Measurements from ENCODE around the gene EIF4G2. TPM values are rescaled to one million over a fixed set of nuclear protein-coding genes. Genes with fewer than 3 reads are reported as not detected.

The EIF4G2 gene
- polyA plus RNA-seq, 1 donor from 2014 or later, result 530 TPM

DNA sequence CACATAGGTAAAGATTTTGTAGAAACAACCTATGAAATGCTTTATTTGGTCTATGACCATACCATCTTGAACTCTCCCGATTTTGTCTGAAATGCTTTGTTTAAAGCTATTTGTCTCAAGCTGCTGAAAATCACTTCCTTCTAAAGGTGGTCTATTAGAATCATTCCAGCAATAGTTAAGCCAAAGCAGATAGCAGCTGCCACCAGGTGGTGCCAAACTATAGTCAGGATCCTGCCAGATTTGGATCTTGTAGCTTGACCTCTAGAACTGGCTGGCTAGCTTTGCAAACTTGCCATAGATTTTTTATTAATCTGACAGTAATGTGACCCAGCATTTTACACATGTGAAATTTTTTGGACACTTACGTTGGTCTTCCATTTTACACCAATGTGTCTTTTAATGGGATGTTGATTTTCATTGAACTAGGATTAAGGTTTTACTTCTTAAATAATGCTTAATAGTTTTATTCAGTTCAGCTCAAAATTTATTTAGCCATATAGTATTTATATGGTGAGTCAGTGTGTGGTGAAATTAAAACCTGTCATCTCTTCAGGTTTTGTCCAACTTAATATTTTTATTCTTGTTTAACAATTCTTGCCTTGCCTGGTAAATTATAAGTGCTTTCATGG lies 38.0 kb downstream of the EIF4G2 start:
- H3K36me3 Mint-ChIP-seq, result peaks cover 15% of the 10 kb centered on the region
- H3K27ac Mint-ChIP-seq, result no peak overlapping the region

DNA sequence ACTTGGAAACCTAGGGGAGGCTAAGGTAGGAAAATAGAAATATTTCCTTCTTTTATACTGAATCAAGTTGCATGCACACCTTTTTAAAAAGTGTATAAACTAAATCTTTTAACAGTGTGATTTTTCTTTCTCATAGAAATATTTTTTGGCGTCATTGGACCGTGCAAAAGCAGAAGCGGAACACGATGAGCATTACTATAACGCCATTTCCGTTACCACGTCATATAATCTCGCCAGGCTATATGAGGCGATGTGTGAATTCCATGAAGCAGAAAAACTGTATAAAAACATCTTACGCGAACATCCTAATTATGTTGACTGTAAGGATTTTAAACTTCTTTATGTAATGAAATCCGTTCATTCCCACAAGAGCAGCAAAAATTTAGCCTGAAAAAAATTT lies 44.3 kb downstream of the EIF4G2 start:
- peak overlapping the region in 2 of 3 donors; percentile 35 to 38 for H3K27ac Mint-ChIP-seq
- peaks cover 16% of the 10 kb centered on the region for H3K36me3 Mint-ChIP-seq
- H3K27me3 Mint-ChIP-seq, result no peaks in the 10 kb centered on the region
- no peaks in the 10 kb centered on the region for H3K9me3 Mint-ChIP-seq
- H3K4me1 Mint-ChIP-seq, result peaks cover 12 to 22% (median 18%) of the 10 kb centered on the region in 3 donors
- H3K4me3 Mint-ChIP-seq, result no peak overlapping the region

More for the DNA sequence above, 38.0 kb downstream of the EIF4G2 start:
- Mint-ChIP-seq H3K9me3 (no peaks in the 10 kb centered on the region), H3K4me3 (no peak overlapping the region), H3K4me1 (no peaks in the 10 kb centered on the region), H3K27me3 (no peaks in the 10 kb centered on the region)

DNA sequence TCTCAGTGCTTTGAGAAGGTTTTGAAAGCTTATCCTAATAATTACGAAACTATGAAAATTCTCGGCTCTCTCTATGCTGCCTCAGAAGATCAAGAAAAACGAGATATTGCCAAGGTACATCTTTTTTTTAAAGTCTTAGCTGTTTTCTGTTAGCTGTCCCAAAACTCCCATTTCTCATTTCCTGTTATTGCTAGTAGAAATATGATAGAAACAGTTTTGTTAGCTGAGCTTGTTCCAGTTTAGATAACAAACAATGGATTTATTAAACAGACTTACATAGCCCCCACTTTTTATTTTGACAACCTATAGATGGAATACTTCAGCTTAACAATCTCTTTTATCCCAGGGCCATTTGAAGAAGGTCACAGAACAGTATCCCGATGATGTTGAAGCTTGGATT lies 45.0 kb downstream of the EIF4G2 start:
- no peaks in the 10 kb centered on the region for H3K9me3 Mint-ChIP-seq
- H3K27me3 Mint-ChIP-seq, result no peaks in the 10 kb centered on the region
- peak overlapping the region in 1 of 3 donors; percentile 32 for H3K27ac Mint-ChIP-seq
- peaks cover 14% of the 10 kb centered on the region for H3K36me3 Mint-ChIP-seq
- H3K4me1 Mint-ChIP-seq, result peaks cover 12 to 22% (median 18%) of the 10 kb centered on the region in 3 donors
- peak overlapping the region in 1 of 4 donors; percentile 32 for H3K4me3 Mint-ChIP-seq

DNA sequence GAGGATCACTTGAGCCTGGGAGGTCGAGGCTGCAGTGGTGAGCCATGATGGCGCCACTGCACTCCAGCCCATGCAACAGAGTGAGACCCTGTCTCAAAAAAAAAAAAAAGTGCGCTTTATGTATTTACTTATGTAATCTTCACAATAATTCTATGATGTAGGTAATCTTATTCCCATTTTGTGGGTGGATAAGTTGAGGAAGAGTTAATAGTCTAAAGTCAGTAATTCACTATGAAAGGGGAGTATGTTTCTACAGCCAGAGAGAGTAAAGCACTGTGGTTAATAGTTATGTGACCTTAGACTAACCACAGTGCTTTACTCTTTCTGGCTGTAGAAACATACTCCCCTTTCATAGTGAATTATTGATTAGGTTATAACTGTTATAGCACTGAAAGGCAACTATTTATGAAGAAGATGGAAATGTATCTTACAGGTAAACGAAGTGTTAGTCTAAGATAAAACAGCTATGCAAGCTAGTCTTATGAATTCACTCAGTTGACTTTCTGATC lies 45.8 kb downstream of the EIF4G2 start:
- Mint-ChIP-seq H3K27me3 (no peaks in the 10 kb centered on the region), H3K9me3 (no peaks in the 10 kb centered on the region), H3K4me1 (peaks cover 12 to 22% (median 18%) of the 10 kb centered on the region in 3 donors), H3K27ac (peak overlapping the region in 1 of 3 donors; percentile 4), H3K36me3 (peaks cover 14% of the 10 kb centered on the region), H3K4me3 (no peak overlapping the region)

DNA sequence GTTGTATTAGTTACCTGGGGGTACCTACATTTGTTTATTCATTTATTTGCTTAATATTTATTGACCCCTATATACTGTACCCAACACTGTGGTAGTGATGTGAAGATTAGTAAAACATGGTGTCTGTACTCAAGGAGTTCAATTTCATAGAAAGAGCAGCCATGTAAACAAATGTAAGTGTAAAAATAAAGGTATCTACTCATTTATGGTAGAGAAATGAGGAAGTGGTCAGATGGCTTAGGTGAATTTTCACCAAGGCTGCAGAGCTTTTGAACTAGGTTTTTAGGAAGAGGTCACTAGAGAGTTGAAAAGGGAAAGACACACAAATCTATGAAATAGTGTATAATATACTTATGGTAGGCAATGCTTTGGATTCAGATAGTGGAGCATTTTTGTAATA lies 46.5 kb downstream of the EIF4G2 start:
- H3K27ac Mint-ChIP-seq, result peak overlapping the region in 1 of 3 donors; percentile 43
- H3K9me3 Mint-ChIP-seq, result no peaks in the 10 kb centered on the region
- peaks cover 12 to 22% (median 18%) of the 10 kb centered on the region in 3 donors for H3K4me1 Mint-ChIP-seq
- H3K4me3 Mint-ChIP-seq, result peak overlapping the region in 1 of 4 donors; percentile 73
- no peaks in the 10 kb centered on the region for H3K27me3 Mint-ChIP-seq
- peaks cover 12% of the 10 kb centered on the region for H3K36me3 Mint-ChIP-seq

DNA sequence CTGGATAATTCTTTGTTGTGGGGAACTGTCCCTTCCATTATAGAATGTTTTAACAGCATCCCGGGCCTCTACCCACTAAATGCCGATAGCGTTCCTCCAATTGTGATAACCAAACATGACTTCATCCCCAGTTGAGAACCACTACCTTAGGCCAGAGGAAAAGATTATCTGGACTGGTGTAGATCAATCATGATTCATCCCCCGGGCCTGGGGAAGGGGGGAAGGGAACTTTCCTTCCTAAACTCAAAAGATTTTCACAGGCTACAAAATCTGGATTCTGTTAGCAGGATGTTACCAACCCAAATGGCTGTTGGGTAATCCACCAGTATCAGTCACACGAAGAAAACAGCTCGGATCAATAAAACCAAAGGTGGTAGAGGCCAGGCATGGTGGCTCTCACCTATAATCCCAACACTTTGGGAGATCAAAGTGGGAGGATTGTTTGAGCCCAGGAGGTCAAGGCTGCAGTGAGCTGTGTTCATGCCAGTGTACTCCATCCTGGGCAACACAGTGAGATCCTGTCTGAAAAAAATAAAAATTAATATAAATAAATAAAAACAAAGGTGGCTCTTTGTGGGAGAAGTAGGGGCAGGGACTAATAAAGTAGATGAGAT lies 47.5 kb downstream of the EIF4G2 start:
- Mint-ChIP-seq H3K4me3 (no peak overlapping the region), H3K27ac (no peak overlapping the region), H3K9me3 (no peaks in the 10 kb centered on the region), H3K36me3 (peaks cover 11% of the 10 kb centered on the region), H3K4me1 (peaks cover 12 to 22% (median 18%) of the 10 kb centered on the region in 3 donors), H3K27me3 (no peaks in the 10 kb centered on the region)

DNA sequence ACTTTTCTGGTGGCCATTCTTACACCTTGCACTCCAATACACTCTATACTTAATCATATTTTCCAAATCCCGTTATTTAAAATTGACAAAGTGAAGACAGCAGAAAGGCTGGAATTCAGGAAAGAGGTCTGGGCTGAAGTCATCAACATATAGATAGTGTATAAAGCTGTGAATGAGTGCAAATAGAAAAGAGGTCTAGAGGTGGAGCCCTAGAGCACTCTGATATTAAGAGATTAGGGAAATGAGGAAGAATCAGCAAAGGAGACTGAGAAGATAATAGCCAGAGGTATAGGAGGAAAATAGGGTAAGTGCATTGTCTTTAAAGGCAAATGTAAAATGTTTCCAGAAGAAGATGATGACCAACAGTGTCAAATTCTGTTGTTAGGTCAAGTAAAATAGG lies 49.8 kb downstream of the EIF4G2 start:
- Mint-ChIP-seq H3K27ac (no peak overlapping the region), H3K4me3 (no peak overlapping the region), H3K4me1 (peaks cover 10 to 18% (median 10%) of the 10 kb centered on the region in 3 donors), H3K36me3 (peaks cover 5% of the 10 kb centered on the region), H3K27me3 (no peaks in the 10 kb centered on the region), H3K9me3 (no peaks in the 10 kb centered on the region)

DNA sequence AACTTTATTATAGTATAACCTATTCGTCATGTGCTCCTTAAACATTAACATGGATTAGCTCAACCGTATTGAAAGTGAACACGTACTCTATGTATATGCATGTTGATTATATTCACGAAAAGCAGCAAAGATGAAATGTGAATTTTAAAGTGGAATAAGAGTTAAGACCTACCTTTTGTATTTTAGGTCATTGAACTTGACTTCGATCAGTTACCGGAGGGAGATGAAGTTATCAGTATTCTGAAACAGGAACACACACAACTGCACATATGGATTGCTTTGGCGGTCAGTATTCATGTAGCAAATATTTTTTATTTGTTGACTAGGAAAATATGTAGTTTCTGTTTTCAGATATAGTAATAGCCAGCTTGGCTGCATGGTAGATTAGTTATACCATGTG lies 56.2 kb downstream of the EIF4G2 start:
- no peaks in the 10 kb centered on the region for H3K36me3 Mint-ChIP-seq
- no peaks in the 10 kb centered on the region for H3K27me3 Mint-ChIP-seq
- H3K4me3 Mint-ChIP-seq, result peak overlapping the region in 3 of 4 donors; percentile 94 to 100 (median 98)
- H3K27ac Mint-ChIP-seq, result peak overlapping the region in 2 of 3 donors; percentile 11 to 54
- no peaks in the 10 kb centered on the region for H3K9me3 Mint-ChIP-seq
- H3K4me1 Mint-ChIP-seq, result peaks cover 7 to 16% (median 13%) of the 10 kb centered on the region in 3 donors

DNA sequence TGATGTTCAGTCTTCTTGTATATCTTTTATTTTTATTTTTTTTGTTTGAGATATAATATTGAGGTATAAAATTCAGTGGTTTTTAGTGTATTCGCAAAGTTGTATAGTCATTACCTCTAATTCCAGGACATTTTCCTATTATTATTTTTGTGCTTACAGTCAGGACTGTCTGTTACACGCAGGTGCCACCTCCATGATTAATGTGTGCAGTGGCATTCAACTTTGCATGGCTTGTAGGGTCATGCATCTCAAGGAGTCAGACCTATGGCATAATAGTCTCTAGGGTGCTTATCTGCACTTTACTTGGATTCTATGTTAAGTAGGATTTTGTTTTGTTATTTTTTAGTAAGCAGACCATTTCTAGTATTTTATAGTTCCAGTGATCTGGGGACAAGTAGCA lies 56.7 kb downstream of the EIF4G2 start:
- Mint-ChIP-seq H3K36me3 (no peaks in the 10 kb centered on the region), H3K4me1 (peaks cover 7 to 16% (median 13%) of the 10 kb centered on the region in 3 donors), H3K9me3 (no peaks in the 10 kb centered on the region), H3K27me3 (no peaks in the 10 kb centered on the region), H3K4me3 (peak overlapping the region; percentile 94 to 100 (median 98)), H3K27ac (peak overlapping the region in 2 of 3 donors; percentile 54 to 89)

DNA sequence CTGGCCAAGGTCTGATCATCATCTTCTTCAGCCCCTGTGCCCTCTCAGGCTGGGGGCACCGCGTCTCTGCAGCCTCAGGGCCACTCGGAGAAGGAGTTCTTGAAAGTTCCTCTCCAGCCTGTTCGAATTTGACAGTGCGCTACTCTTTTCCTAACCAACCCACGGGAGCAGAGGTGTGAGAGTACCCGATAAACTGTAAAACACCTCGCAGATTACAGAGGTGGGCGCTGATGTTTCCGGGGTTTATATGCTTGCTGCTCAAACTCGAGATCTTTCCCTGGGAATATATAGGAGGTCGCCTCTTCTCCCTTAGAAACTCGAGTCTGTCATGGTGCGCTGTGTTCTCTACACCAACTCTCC lies 57.2 kb downstream of the EIF4G2 start:
- Mint-ChIP-seq H3K4me1 (peaks cover 7 to 16% (median 13%) of the 10 kb centered on the region in 3 donors), H3K9me3 (no peaks in the 10 kb centered on the region), H3K27ac (peak overlapping the region; percentile 89 to 93 (median 92)), H3K4me3 (peak overlapping the region; percentile 94 to 100 (median 98)), H3K36me3 (no peaks in the 10 kb centered on the region), H3K27me3 (no peaks in the 10 kb centered on the region)

DNA sequence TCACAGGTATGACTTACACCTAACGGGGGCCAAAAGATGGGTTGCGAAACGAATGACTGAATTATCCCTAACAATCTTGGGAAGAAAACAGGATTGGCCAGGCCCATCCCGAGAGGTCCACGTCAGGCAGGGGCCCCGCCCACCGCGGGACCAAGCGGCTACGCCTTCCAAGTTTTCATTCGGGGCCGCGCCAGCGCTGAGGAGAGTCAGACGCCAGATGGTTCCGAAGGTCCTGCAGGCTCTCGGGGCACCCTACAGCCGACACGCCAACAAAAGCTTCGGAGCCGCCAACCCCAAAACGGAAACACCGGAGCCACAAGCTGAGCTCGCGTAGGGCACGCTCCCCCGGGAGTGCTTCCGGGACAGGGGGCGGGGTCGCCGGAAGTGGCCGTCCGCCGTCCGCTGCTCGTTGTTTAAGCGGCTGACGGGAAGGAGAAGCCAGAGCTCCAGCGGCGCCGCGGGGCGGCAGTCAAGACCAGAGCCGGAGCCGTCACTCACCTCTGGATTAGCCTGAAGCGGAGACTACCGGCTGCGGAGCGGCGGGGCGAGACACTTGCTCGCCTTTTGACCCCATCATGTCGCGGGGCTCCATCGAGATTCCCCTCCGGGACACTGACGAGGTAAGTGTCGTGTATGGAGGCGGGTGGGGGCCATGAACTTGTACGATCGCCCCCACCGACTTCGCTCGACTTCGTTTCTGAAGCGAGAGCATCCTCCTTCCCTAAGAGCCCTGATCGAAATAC lies 57.7 kb downstream of the EIF4G2 start, which contains the start of gene CTR9:
Gene CTR9 (plus strand): TSS at position 409 of the 743 bp plus-strand sequence. CDS start 167 bp downstream, at position 576.
- no peaks in the 10 kb centered on the region for H3K27me3 Mint-ChIP-seq
- H3K4me1 Mint-ChIP-seq, result peaks cover 7 to 16% (median 13%) of the 10 kb centered on the region in 3 donors
- H3K9me3 Mint-ChIP-seq, result no peaks in the 10 kb centered on the region
- H3K4me3 Mint-ChIP-seq, result peak within 1 kb of the TSS; percentile 94 to 100 (median 98)
- no peaks in the 10 kb centered on the region for H3K36me3 Mint-ChIP-seq
- peak within 1 kb of the TSS; percentile 89 to 93 (median 92) for H3K27ac Mint-ChIP-seq

DNA sequence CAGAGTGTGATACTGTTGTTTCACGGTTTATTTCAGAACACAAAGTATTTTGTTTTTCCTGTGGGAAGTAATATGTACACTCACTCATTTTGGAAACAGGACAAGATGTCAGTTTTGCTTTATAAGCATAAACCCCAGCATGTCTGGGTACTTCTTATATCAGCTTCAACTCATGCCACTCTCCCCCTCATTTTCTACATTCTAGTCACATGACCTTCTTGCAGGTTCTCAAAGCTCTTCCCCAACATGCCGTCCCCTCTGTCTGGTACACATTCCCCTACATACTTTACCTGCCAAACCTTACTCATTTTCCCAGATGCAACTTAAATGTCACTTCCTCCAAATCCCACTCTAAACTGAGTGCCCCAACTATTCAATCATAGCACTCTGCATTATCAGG lies 59.2 kb downstream of the EIF4G2 start:
- Mint-ChIP-seq H3K27me3 (no peaks in the 10 kb centered on the region), H3K27ac (peak overlapping the region in 1 of 3 donors; percentile 7), H3K36me3 (no peaks in the 10 kb centered on the region), H3K9me3 (no peaks in the 10 kb centered on the region), H3K4me3 (peak overlapping the region in 2 of 4 donors; percentile 1 to 70), H3K4me1 (peaks cover 7 to 16% (median 13%) of the 10 kb centered on the region in 3 donors)

DNA sequence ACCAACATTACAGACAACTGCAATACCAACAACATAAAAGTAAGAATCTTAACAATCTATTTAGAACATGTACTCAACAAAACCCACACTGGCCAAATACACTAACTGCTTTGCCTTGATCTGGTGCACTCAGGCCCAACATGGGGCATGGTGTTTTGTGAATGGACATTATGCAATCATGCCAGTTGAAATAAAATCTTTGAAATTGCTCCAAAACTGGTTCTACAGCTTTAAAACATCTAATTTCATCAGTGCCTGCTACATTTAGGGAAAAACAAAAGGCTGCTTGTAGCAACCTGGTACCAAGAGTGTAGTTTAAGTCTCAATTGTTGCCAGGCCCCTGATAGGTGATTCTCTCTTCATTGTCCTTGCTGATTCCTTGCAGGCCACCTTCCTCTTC lies 61.0 kb downstream of the EIF4G2 start:
- Mint-ChIP-seq H3K4me3 (peak overlapping the region in 1 of 4 donors; percentile 70), H3K9me3 (no peaks in the 10 kb centered on the region), H3K36me3 (no peaks in the 10 kb centered on the region), H3K27me3 (no peaks in the 10 kb centered on the region), H3K27ac (no peak overlapping the region), H3K4me1 (peaks cover 19 to 24% (median 23%) of the 10 kb centered on the region in 3 donors)
